ENCODE data around the gene IL22RA1. TPM values are rescaled to one million over a fixed set of nuclear protein-coding genes. Genes with fewer than 3 reads are reported as not detected.

IL22RA1 gene
- total RNA-seq, 1 donor from 2014 or later = 10.7 TPM

GRCh38 chr1:24138476-24139221 lies 4.3 kb downstream of the IL22RA1 start:
- no peak for ATAC-seq

- ATAC-seq = peak; percentile 14
Observed at GRCh38 chr1:24136956-24137539, 5.9 kb downstream of the IL22RA1 start.

GRCh38 chr1:24134376-24134775 lies 8.6 kb downstream of the IL22RA1 start:
- peak; percentile 19 for ATAC-seq

- no peak for ATAC-seq
Observed at GRCh38 chr1:24133819-24134218, 9.1 kb downstream of the IL22RA1 start.

- no peak for ATAC-seq
Observed at GRCh38 chr1:24130385-24130784, 12.6 kb downstream of the IL22RA1 start.

GRCh38 chr1:24127801-24128363 lies 15.1 kb downstream of the IL22RA1 start:
- no peak for ATAC-seq

GRCh38 chr1:24127134-24127800 lies 15.7 kb downstream of the IL22RA1 start:
- ATAC-seq = no peak

GRCh38 chr1:24126672-24127023 lies 16.3 kb downstream of the IL22RA1 start:
- no peak for ATAC-seq

- no peak for ATAC-seq
Observed at GRCh38 chr1:24126018-24126671, 16.8 kb downstream of the IL22RA1 start.

GRCh38 chr1:24125456-24125855 lies 17.5 kb downstream of the IL22RA1 start:
- ATAC-seq = no peak

GRCh38 chr1:24124980-24125379 lies 18.0 kb downstream of the IL22RA1 start:
- no peak for ATAC-seq

GRCh38 chr1:24123611-24124010 lies 19.3 kb downstream of the IL22RA1 start:
- ATAC-seq = no peak

- ATAC-seq = no peak
Observed at GRCh38 chr1:24122776-24123175, 20.2 kb downstream of the IL22RA1 start.

GRCh38 chr1:24121406-24121805 lies 21.5 kb downstream of the IL22RA1 start:
- no peak for ATAC-seq

GRCh38 chr1:24120965-24121364 lies 22.0 kb downstream of the IL22RA1 start:
- ATAC-seq = no peak

GRCh38 chr1:24119859-24120756 lies 22.8 kb downstream of the IL22RA1 start:
- ATAC-seq = peak; percentile 82

GRCh38 chr1:24119489-24119858 lies 23.5 kb downstream of the IL22RA1 start:
- ATAC-seq = no peak

- no peak for ATAC-seq
Observed at GRCh38 chr1:24118410-24119242, 24.3 kb downstream of the IL22RA1 start.

- peak; percentile 75 for ATAC-seq
Observed at GRCh38 chr1:24117722-24118409, 25.1 kb downstream of the IL22RA1 start.

- no peak for ATAC-seq
Observed at GRCh38 chr1:24117132-24117531, 25.8 kb downstream of the IL22RA1 start.

All from esophagus mucosa (tissue), 1 donor.